NCI-H2171 (cell line): ENCODE data around the gene DPYSL5.

Experiments used
- DNase-seq: peaks from one replicate; lab custom pipeline; 2025; lab: John Stamatoyannopoulos, UW

The DPYSL5 gene

DNA sequence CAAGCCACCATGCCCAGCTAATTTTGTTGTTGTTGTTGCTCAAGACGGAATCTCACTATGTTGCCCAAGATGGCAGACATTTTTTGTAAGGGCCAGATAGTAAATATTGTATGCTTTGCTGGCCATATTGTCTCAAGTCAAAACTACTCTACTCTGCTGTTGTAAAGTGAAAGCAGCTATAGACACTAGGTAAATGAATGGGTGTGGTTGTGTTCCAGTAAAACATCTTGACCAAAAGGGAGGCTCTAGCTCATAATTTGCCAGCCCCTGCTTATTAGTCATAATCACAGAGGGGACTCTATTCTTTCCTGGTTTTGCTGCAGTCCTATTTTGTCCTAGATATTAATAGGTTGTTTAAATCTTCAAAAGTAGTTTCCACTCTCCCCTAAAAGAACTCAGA is 147.1 kb downstream of the DPYSL5 start:
- DNase-seq: no peak

DNA sequence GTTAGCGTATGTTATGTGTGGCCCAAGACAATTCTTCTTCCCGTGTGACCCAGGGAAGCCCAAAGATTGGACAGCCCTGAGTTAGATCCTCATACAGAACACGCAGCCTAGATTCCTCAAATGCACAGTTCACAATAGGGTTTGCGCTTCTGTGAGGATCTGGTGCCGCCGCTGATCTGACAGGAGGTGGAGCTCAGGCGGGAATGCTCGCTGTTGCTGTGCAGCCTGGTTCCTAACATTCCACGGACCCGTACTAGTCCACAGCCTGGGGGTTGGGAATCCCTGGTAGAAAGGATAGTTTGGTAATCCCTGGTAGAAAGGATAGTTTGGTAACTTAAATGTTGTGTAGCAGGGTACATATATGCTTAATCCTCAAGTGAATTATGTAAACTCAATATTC is 149.5 kb downstream of the DPYSL5 start:
- no peak for DNase-seq

DNA sequence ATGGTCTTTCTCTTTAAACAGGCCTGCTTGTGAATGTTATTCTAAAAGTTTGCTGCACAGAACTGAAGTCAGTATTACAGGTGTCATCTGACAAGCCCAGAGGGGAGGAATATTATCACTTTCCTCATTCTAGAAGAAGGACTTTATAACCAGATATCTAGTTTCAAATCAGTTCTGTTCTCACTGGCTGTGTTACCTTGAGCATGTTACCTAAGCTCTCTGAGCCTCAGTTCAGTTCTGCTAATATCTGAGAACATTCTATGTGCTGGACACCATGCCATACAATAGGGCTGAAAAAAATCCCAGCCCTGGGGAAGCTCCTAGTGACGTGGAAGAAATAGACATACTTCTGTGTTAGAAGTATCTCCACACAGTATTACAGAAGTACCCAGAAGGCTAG is 150.4 kb downstream of the DPYSL5 start:
- no peak for DNase-seq
